Lung (tissue), 12 donors: Measurements from ENCODE around the gene ENTPD6. TPM values are rescaled to one million over a fixed set of nuclear protein-coding genes. Genes with fewer than 3 reads are reported as not detected.
A peak's percentile ranks its signal among the peaks of the same experiment; 100 is the strongest.
"Not testable (repeated sequence)": the region's sequence is repeated elsewhere in the genome, so short reads cannot be mapped to it uniquely, and the experiment has no call there.

ENCODE experiments used
- ATAC-seq: fragments of 200-7000 bp; cut with Tn5 transposase; one replicate; pipeline ENCODE4 v1.9.1; 2020; ENCODE audit warnings: moderate number of reproducible peaks; ENCODE audit not compliant: insufficient read depth, low FRiP score
- DNase-seq, 3 donors: peaks; one replicate each; pipeline ENCODE4 v3.0.0-alpha.2; 2013 to 2017
- H3K27ac ChIP-seq, 2 donors: one replicate each; pipeline ENCODE4 v1.5.1; 2013; ENCODE audit warnings: mild to moderate bottlenecking in 2 of 2, moderate library complexity in 2 of 2, control low read depth in 1 of 2, inconsistent platforms in 1 of 2, low read depth in 1 of 2, low read length in 1 of 2
- H3K27me3 ChIP-seq, 3 donors: one replicate each; pipeline ENCODE4 v1.5.1; 2013; ENCODE audit warnings: low read length in 2 of 3; ENCODE audit not compliant: control insufficient read depth in 3 of 3, insufficient read depth in 3 of 3
- H3K36me3 ChIP-seq, 4 donors: one replicate each; pipeline ENCODE4 v1.5.1; 2013; ENCODE audit warnings: low read length in 4 of 4, mild to moderate bottlenecking in 1 of 4, moderate library complexity in 1 of 4; ENCODE audit not compliant: control insufficient read depth in 4 of 4, insufficient read depth in 4 of 4
- H3K4me1 ChIP-seq, 5 donors: one replicate each; pipeline ENCODE4 v1.5.1; 2013; ENCODE audit warnings: low read length in 5 of 5, mild to moderate bottlenecking in 2 of 5, moderate library complexity in 1 of 5; ENCODE audit not compliant: control insufficient read depth in 5 of 5, insufficient read depth in 5 of 5
- H3K4me3 ChIP-seq: one replicate; pipeline ENCODE4 v1.5.1; 2013; ENCODE audit warnings: mild to moderate bottlenecking, control low read depth, moderate library complexity
- H3K9ac ChIP-seq, 2 donors: one replicate each; pipeline ENCODE4 v1.5.1; 2013; ENCODE audit warnings: low read length in 2 of 2, control low read depth in 1 of 2; ENCODE audit not compliant: insufficient read depth in 1 of 2
- H3K9me3 ChIP-seq, 4 donors: one replicate each; pipeline ENCODE4 v1.5.1; 2013; ENCODE audit warnings: low read length in 3 of 4, mild to moderate bottlenecking in 1 of 4, moderate library complexity in 1 of 4; ENCODE audit not compliant: control insufficient read depth in 4 of 4, insufficient read depth in 3 of 4
- WGBS, 2 donors: extraction: QIAGEN DNeasy Blood & Tissue Kit; methylation state at CpG; one replicate each; pipeline ENCODE4 v1.1.7; 2013; 5-methylcytosine and 5-hydroxymethylcytosine counted together
- polyA plus RNA-seq, 2 donors: library from polyadenylated mRNA; stranded (reverse); fragments of 200-250 nt; gene quantifications; one replicate each; pipeline ENCODE4 v1.2.1, GENCODE V29; 2013
- total RNA-seq, 2 donors: library from RNA; depleted of rRNA in 1 of 2; stranded (reverse); fragments of >200 nt in 1 of 2; gene quantifications; one replicate each; pipeline ENCODE4 v1.2.1, GENCODE V29; 2014 to 2021
- TF ChIP-seq, protein P1 (sequence below): IDR thresholded peaks from 2 replicates; pipeline ENCODE4 v1.5.1; 2012; ENCODE audit warnings: mild to moderate bottlenecking; ENCODE audit errors: control extremely low read depth, extremely low read depth
- donor health status: control.
- donor health status: control.
- donor health status: Bipolar disorder and iron deficiency.
- donor health status: healthy.
- donor health status: DM: yes; HTN: yes; CAD: no.

Gene ENTPD6
- total and polyA plus RNA-seq, 4 donors = 33.8 to 78.8 (median 52.2) TPM

GRCh38 chr20:25229486-25230165 lies 34.1 kb downstream of the ENTPD6 start:
- no peak overlapping the region for H3K4me3 ChIP-seq
- TF ChIP-seq, protein P1, sequence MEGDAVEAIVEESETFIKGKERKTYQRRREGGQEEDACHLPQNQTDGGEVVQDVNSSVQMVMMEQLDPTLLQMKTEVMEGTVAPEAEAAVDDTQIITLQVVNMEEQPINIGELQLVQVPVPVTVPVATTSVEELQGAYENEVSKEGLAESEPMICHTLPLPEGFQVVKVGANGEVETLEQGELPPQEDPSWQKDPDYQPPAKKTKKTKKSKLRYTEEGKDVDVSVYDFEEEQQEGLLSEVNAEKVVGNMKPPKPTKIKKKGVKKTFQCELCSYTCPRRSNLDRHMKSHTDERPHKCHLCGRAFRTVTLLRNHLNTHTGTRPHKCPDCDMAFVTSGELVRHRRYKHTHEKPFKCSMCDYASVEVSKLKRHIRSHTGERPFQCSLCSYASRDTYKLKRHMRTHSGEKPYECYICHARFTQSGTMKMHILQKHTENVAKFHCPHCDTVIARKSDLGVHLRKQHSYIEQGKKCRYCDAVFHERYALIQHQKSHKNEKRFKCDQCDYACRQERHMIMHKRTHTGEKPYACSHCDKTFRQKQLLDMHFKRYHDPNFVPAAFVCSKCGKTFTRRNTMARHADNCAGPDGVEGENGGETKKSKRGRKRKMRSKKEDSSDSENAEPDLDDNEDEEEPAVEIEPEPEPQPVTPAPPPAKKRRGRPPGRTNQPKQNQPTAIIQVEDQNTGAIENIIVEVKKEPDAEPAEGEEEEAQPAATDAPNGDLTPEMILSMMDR = no peak
- no peaks in the 10 kb centered on the region for H3K9me3 ChIP-seq
- H3K9ac ChIP-seq = no peak overlapping the region
- ATAC-seq = no peak
- no peak for DNase-seq
- WGBS, 2 donors = 88 to 92% methylated on average over 23 of the region's 23 CpGs
- H3K27ac ChIP-seq = peak overlapping the region in 1 of 2 donors; percentile 86
- H3K36me3 ChIP-seq = peaks cover 0 to 11% (median 1%) of the 10 kb centered on the region in 4 donors
- no peaks in the 10 kb centered on the region for H3K27me3 ChIP-seq
- H3K4me1 ChIP-seq = peaks cover 0 to 12% (median 10%) of the 10 kb centered on the region in 5 donors

DNA sequence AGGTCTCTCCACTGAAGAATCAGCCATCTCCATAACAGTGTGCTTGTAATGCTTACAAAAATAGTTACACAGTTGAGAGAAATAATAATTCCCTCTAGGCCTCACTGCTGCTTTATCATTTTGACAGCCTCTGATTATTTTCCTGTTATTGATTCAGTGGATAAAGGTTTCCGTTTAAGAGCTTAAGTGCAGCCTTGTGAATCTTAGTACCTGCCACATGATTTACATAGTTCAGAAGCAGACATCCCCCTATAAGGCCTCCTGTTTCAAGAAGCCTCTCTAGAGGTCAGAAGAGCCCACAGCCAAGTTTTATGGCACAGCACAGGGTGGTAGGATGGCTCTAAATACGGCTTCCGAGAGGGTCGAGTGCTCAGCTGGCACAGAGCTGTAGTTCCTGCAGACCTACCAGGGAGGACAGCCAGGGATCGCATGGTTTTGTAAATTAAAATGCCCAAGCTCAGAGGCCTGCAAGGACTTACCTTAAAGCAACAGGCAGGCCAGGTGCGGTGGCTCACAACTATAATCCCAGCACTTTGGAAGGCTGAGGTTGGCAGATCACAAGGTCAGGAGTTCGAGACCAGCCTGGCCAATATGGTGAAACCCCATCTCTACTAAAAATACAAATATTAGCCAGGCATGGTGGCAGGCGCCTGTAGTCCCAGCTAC lies 34.8 kb downstream of the ENTPD6 start:
- WGBS, 2 donors = 65 to 83% methylated on average over 8 of the region's 8 CpGs
- TF ChIP-seq, protein P1 = no peak
- Histone ChIP-seq H3K27ac (peak overlapping the region in 1 of 2 donors; percentile 56), H3K4me3 (no peak overlapping the region), H3K36me3 (peaks cover 0 to 8% (median 1%) of the 10 kb centered on the region in 4 donors), H3K4me1 (peaks cover 0 to 15% (median 10%) of the 10 kb centered on the region in 5 donors), H3K9ac (no peak overlapping the region), H3K27me3 (no peaks in the 10 kb centered on the region), H3K9me3 (no peaks in the 10 kb centered on the region)
- DNase-seq (peak in 1 of 3 donors; percentile 23), ATAC-seq (no peak)

DNA sequence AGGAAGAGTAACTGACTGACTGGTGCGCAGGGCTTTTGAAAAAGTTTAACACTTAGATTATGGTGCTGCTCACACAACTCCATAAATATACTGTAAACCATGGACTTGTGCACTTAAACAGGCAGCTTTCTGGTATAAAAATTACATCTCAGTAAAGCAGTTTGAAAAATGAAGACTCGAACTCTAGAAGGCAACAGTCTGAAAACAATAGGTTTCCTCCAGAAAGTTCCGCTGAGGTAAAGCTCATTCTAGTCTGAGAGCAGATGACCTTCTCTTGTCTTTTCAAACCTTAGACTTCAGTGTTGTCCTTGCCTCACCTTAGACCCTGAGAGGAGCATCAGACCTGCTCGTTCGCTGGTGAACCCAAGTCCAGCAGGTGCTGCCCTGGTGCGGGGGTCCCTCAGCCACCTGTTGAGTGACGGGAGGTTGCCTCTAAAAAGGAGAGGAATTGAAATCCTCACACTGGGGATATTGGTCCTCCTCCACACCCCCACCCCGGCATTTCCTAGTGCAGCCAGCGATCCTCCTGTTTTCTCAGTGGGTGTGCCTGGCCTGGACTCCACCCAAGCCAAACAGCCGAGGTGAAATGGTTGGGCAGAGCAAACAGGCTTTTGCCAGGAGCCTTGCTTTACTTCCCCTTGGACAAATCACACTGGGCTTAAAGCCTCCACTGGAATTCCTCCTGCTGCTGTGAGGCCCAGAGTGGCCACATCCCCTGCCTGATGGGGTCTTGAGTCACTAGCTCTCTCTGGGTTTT lies 37.7 kb downstream of the ENTPD6 start:
- peak overlapping the region; percentile 32 to 62 for H3K27ac ChIP-seq
- ATAC-seq (peak; percentile 63), DNase-seq (peak in 1 of 3 donors; percentile 49)
- no peak overlapping the region for H3K9ac ChIP-seq
- no peak overlapping the region for H3K4me3 ChIP-seq
- H3K36me3 ChIP-seq = peaks cover 0 to 1% (median 0%) of the 10 kb centered on the region in 4 donors
- 60 to 78% methylated on average over 10 of the region's 10 CpGs for WGBS, 2 donors
- H3K27me3 ChIP-seq = peaks cover 0 to 3% (median 0%) of the 10 kb centered on the region in 3 donors
- H3K9me3 ChIP-seq = peaks cover 0 to 2% (median 0%) of the 10 kb centered on the region in 4 donors
- H3K4me1 ChIP-seq = peaks cover 0 to 15% (median 2%) of the 10 kb centered on the region in 5 donors
- TF ChIP-seq, protein P1 = no peak

GRCh38 chr20:25234009-25234849 lies 38.7 kb downstream of the ENTPD6 start:
- H3K4me1 ChIP-seq = peaks cover 0 to 15% (median 0%) of the 10 kb centered on the region in 5 donors
- WGBS, 2 donors = 60 to 62% methylated on average over 8 of the region's 8 CpGs
- not testable (repeated sequence) for H3K36me3 ChIP-seq, H3K9me3 ChIP-seq, H3K9ac ChIP-seq, ATAC-seq, H3K4me3 ChIP-seq, H3K27me3 ChIP-seq
- peak in 1 of 3 donors; percentile 36 for DNase-seq
- H3K27ac ChIP-seq = peak overlapping the region in 1 of 2 donors; percentile 72
